ENCODE measurements around the gene NRXN3. TPM values are rescaled to one million over a fixed set of nuclear protein-coding genes. Genes with fewer than 3 reads are reported as not detected.

NRXN3 gene
- total RNA-seq, 1 donor from 2014 or later: 1.0 TPM

- intact Hi-C loops (cut with micrococcal nuclease): no loop called here
- DNase-seq: no peak
Observed at GRCh38 chr14:79467835-79468234, 1297.7 kb downstream of the NRXN3 start.

DNA sequence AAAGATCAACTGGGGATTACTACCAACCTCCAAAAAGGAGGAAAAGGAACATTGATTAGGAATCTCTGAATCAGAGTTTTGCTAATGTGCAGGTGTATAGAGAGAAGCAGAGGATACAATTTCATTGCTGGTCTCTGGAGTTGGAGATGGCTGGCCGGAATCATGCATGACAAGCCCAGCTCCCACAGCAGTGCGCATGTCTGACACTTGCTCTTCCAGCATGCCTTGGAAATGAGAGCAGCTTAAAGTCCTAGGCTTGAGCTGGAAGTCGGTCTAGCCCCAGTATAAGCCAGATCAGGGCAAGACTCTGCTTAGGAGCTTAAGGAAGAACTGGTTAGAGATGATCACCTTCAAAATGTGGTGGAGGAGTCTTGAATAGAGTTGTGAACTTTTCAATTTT lies 1298.3 kb downstream of the NRXN3 start:
- ATAC-seq (no peak), DNase-seq (no peak)
- intact Hi-C loops (cut with micrococcal nuclease): no loop called here

More at GRCh38 chr14:79467835-79468234, 1297.7 kb downstream of the NRXN3 start:
- ATAC-seq: no peak

- DNase-seq: no peak
- no peak for ATAC-seq
- intact Hi-C loops (cut with micrococcal nuclease): no loop called here
Observed at GRCh38 chr14:79473651-79474050, 1303.5 kb downstream of the NRXN3 start.

- DNase-seq (no peak), ATAC-seq (no peak)
- intact Hi-C loops (cut with micrococcal nuclease): no loop called here
Observed at GRCh38 chr14:79475887-79476532, 1305.8 kb downstream of the NRXN3 start.

DNA sequence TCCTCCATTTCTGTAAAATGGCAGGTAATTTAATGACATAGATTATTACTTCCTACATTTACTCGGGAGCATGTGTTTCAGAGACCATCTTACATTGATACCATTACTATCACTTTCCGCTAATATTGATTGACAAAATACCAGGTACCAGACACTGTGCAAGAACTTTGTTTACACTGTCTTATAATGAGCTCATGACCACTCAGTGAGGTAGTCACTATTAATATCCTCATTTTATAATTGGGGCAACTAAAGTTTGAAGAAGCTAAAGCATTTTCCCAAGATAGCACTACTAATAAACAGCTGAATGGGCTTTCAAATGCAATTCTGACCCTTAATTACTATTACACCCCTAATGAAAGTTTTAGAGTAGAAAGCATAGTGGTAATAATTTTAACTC lies 1306.4 kb downstream of the NRXN3 start:
- intact Hi-C loops (cut with micrococcal nuclease): no loop called here
- ATAC-seq (no peak), DNase-seq (no peak)

GRCh38 chr14:79480212-79480611 lies 1310.0 kb downstream of the NRXN3 start:
- intact Hi-C loops (cut with micrococcal nuclease): no loop called here
- ATAC-seq (no peak), DNase-seq (no peak)

- no peak for ATAC-seq
- no peak for DNase-seq
- intact Hi-C loops (cut with micrococcal nuclease): no loop called here
Observed at GRCh38 chr14:79482825-79483224, 1312.7 kb downstream of the NRXN3 start.

- no peak for ATAC-seq
- intact Hi-C loops (cut with micrococcal nuclease): no loop called here
Observed at GRCh38 chr14:79483477-79484388, 1313.6 kb downstream of the NRXN3 start.

DNA sequence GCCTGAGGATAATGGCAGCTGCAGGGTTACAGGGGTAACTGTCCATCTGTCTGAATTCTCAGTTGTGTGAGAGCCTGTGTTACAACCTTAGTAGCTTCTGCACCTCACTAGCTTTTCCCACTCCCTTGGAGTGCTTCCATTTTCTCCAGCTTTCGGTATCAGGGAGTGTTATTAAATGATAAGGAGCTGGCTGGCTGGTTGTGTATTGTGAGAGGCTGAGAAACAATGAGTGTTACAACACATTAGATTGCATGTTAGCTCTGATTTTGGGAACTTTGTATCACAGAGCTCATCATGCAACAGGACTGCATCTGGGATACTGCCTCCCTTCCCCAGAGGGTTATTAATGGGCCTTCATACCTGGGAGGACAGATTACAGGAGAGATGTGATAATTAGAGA lies 1317.5 kb downstream of the NRXN3 start:
- no peak for ATAC-seq
- no peak for DNase-seq
- intact Hi-C loops (cut with micrococcal nuclease): no loop called here

More at GRCh38 chr14:79483477-79484388, 1313.6 kb downstream of the NRXN3 start:
- DNase-seq: no peak

DNA sequence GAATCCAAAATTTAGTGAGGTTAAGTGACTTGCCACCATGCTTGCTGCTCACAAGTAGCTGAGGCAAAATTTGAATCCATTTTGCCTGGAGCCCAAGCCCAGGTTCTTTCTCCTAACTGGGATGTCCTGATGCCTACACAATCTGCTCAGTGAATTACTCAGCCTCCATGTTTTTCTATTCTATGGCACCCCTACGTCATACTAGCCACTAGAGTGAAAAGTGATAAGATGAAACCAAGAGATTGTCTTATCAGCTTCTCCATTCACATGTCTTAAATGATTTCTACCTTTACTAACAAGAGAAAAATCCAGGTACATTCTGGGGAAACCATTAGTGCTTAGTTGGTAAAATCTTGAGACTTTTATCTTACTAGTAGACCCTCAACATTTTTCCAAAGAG lies 1321.0 kb downstream of the NRXN3 start:
- DNase-seq (no peak), ATAC-seq (no peak)
- intact Hi-C loops (cut with micrococcal nuclease): no loop called here

DNA sequence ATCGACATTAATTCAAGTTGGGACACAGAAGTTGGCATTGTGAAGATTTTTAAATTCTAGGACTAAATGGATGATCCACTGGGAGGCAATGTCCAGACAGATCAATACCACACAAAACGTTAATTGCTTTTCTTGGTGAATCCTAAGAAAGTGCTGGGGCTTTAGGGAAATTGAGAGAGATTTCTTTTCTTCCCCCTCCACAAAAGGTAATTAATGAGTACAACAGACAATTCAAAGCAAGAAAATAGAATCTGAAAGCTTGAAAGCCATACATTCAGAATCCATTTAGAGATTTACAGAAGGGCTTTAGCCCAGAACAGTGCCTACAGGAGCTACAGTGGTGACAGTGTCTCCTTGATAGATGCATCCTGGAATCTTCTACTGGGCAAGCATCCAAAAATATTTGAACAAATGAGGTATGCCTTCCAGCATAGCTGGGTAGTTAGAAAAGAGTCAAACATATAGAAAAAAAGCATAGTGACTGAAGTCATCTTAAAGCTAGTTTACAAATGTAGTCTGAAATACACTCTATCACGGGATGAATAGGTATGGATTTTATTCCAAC lies 1323.0 kb downstream of the NRXN3 start:
- ATAC-seq (no peak), DNase-seq (no peak)
- intact Hi-C loops (cut with micrococcal nuclease): no loop called here

DNA sequence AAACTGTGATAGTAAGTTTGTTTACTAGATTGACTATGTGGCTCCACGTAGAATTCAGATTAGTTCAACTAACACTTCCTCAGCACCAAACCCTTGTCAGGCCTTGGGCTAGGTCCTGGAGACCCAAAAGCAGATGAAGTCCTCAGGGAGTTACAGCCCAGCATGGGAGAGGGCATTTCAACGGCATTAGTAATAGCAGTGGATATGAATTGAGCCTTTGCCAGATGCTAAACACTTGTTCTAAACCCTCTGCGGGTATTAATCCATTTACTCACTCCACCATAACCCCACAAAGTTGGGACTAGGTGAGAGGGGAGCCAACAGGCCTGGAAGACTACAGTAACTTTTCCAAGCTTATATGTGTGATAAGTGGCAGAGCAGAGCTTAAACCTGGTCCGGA lies 1326.5 kb downstream of the NRXN3 start:
- intact Hi-C loops (cut with micrococcal nuclease): no loop called here

GRCh38 chr14:79500489-79500888 lies 1330.3 kb downstream of the NRXN3 start:
- ATAC-seq: no peak
- intact Hi-C loops (cut with micrococcal nuclease): no loop called here

More for the DNA sequence above, 1326.5 kb downstream of the NRXN3 start:
- ATAC-seq: no peak
- DNase-seq: no peak

DNA sequence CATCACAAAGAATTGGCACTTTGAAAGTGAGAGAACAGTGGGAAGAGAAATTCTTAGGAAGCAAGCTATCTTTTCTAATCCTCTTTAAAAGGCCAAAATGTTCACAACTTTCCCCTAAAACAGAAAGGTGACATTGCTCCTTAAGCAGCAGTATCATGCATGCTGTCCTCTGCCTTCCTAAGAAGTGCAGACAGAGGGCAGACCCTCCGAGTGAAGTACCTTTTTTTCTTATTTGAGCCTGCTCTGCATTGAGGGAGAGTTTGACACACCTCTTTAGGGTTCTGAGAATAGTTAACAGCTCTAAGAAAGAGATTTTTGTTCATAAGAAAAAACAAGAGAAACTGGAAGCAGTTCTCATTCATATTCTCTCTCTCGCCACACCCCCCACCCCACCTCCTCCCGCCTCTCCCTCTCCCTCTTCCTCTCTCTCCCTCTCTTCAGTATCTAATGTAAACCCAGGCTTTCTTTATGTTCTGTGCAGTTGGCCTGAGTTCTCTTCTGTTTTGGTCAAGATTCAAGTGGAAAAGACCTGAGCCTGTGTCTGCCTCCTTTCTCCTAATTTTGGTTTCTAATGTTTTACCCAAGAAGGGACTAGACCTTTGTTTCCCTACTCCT lies 1332.1 kb downstream of the NRXN3 start:
- no peak for DNase-seq
- ATAC-seq: no peak

More at GRCh38 chr14:79500489-79500888, 1330.3 kb downstream of the NRXN3 start:
- DNase-seq: no peak

DNA sequence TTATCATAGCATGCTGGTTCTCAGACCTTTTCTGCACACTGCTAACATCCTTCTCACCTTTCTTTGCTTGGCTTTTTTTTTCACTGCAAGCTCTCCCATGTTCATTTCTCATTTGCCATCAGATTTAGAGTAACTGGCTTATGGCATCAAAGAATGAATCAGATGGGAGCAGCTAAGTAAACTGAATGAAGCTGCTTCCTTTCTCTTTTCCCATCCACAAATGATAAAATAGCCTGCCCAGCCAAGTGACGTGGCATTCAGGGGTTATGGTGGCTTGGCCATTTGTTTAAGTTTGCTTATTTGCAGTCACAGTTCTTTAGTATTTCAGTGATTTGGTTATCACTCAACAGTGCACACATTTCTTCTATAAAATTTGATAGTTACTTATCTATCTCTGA lies 1332.6 kb downstream of the NRXN3 start:
- intact Hi-C loops (cut with micrococcal nuclease): no loop called here
- ATAC-seq: no peak
- no peak for DNase-seq

More for the DNA sequence above, 1332.1 kb downstream of the NRXN3 start:
- intact Hi-C loops (cut with micrococcal nuclease): no loop called here

GRCh38 chr14:79510659-79511058 lies 1340.5 kb downstream of the NRXN3 start:
- DNase-seq (no peak), ATAC-seq (no peak)
- intact Hi-C loops (cut with micrococcal nuclease): no loop called here

GRCh38 chr14:79511146-79511545 lies 1341.0 kb downstream of the NRXN3 start:
- ATAC-seq: no peak
- DNase-seq: no peak
- intact Hi-C loops (cut with micrococcal nuclease): no loop called here

DNA sequence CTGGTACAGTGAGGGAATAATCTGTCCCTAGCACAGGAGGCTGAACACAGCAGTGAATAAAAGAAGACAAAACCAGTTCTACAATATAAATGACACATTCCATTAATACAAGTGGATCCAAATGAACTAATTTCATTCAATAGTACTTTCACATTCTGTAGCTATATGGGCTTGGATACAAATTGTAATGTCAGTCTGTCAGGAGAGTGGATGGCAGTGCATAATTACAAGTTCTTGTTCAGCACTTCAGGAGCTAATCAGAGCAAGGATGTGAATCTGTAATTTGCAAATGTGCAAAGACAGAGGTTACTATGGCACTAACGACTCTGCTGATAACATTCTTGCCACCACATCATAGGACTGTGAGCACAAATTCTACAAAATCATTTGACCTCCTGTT lies 1343.3 kb downstream of the NRXN3 start:
- DNase-seq (no peak), ATAC-seq (no peak)
- intact Hi-C loops (cut with micrococcal nuclease): no loop called here

DNA sequence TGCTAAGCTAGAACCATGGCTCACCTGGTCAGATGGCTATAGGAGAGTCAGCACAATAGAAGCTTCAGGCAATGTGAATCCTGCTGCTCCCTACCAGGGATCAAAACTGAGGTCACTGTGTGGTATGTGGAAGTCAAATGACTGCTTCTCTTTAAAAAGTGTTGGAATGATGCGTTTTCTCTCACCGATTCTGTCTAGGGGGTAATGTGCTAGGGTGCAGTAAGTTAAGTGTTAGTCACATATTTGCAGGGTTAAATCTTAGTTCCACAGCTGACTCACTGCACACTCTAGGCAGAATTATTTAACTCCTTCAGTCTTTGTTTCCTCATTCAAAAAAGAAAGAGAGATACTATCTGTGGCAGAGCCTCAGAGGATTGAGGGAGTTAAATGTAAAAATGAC lies 1344.5 kb downstream of the NRXN3 start:
- intact Hi-C loops (cut with micrococcal nuclease): no loop called here
- DNase-seq: no peak
- no peak for ATAC-seq

DNA sequence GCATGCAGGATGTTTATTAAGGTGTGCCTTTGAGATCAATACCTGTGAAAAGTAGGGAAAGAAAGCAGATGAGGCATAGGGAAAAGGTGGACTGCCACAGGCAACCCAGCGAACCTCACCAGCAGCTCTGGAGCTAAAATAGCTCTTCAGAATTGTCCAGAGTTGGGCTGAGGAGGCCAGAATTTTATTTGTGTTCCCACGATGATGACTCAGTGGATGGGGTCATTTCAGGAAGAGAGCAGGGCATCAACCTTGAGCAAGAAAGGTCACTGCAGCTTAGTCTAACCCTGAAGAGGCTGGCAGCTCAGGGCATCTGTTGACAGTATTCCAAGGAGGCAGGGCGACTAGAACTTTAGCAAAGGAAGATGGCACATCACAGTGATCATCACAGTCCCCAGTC lies 1345.0 kb downstream of the NRXN3 start:
- DNase-seq (no peak), ATAC-seq (no peak)
- intact Hi-C loops (cut with micrococcal nuclease): no loop called here

Measured in left ventricle myocardium superior (tissue), 1 donor.